Kidney epithelial cell (primary cell): ENCODE data around the gene CACNB2. TPM values are rescaled to one million over a fixed set of nuclear protein-coding genes. Genes with fewer than 3 reads are reported as not detected.

ENCODE experiments used
- DNase-seq: peaks from one replicate; pipeline ENCODE4 v3.0.0-alpha.2; 2010; ENCODE audit warnings: low read depth
- H3K27me3 ChIP-seq: 2 replicates; pipeline ENCODE4 v1.6.0; 2011; ENCODE audit warnings: low read length; ENCODE audit not compliant: control insufficient read depth, insufficient read depth
- H3K36me3 ChIP-seq: 2 replicates; pipeline ENCODE4 v1.5.1; 2011; ENCODE audit warnings: low read length; ENCODE audit not compliant: control insufficient read depth, insufficient read depth
- H3K4me3 ChIP-seq: 2 replicates; pipeline ENCODE4 v1.5.1; 2011; ENCODE audit warnings: low read depth, mild to moderate bottlenecking, control low read depth, low read length
- total RNA-seq: library from RNA; depleted of rRNA; stranded (reverse); fragments of >200 nt; gene quantifications from 2 replicates; pipeline ENCODE4 v1.2.3, GENCODE V29; 2015
- TF ChIP-seq, protein P1 (sequence below): IDR thresholded peaks from 2 replicates; pipeline ENCODE4 v1.5.1; 2011; ENCODE audit warnings: mild to moderate bottlenecking, moderate library complexity, low read length, control low read depth, inconsistent platforms; ENCODE audit not compliant: insufficient read depth, poor library complexity, severe bottlenecking

The CACNB2 gene
- total RNA-seq, 1 donor from 2014 or later, result 0.04 TPM

DNA sequence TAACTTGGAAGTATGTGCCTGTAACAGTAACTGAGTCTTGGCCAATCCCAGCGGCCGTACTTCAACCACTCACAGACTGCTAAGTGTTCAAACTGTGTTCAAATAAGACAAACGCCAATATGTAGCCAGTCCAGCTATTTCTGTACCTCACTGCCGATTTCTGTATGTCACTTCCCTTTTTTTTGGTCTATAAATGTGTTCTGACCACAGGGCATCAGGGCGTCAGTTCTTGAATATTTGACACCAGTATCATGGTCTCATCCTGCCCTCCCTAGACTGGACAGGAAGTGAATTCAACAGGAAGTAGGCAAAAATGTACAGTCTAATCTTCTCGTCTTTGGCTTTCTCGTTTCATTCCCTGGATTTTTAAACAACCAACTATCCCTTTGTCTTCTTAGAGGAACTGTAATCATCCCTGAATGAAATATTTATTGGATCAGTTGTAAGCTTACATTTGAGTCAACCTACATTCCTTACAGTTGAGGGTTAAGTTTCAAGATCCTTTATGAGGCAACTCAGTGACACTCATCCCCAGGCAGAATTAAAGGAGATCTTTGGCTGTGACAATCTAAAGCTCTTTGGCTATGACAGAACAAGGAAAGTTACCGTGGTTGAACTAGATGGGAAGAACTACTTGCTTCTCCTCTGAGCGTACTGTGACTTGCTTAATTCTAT lies 278.5 kb downstream of the CACNB2 start:
- TF ChIP-seq, protein P1, sequence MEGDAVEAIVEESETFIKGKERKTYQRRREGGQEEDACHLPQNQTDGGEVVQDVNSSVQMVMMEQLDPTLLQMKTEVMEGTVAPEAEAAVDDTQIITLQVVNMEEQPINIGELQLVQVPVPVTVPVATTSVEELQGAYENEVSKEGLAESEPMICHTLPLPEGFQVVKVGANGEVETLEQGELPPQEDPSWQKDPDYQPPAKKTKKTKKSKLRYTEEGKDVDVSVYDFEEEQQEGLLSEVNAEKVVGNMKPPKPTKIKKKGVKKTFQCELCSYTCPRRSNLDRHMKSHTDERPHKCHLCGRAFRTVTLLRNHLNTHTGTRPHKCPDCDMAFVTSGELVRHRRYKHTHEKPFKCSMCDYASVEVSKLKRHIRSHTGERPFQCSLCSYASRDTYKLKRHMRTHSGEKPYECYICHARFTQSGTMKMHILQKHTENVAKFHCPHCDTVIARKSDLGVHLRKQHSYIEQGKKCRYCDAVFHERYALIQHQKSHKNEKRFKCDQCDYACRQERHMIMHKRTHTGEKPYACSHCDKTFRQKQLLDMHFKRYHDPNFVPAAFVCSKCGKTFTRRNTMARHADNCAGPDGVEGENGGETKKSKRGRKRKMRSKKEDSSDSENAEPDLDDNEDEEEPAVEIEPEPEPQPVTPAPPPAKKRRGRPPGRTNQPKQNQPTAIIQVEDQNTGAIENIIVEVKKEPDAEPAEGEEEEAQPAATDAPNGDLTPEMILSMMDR, result no peak
- no peak overlapping the region for H3K4me3 ChIP-seq
- no peak for DNase-seq
- no peaks in the 10 kb centered on the region for H3K36me3 ChIP-seq
- no peaks in the 10 kb centered on the region for H3K27me3 ChIP-seq

DNA sequence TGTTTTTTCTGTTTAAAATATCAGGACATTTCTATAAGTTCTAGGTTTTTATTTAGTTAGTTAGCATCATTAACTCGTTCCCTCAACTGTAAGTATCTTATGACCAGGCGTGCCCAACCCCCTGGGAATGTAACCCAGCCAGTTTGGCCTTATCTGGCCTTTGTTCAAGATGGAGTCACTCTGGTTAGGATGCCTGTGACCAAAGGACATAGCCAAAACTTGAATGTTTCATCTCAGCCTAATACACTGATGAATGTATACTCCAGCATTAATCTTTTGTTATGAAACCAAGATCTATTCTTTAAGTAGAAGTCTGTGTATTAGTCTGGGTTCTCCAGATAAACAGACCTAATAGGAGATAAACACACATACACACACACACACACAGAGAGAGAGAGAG lies 279.7 kb downstream of the CACNB2 start:
- Histone ChIP-seq H3K36me3 (no peaks in the 10 kb centered on the region), H3K27me3 (no peaks in the 10 kb centered on the region), H3K4me3 (no peak overlapping the region)
- DNase-seq, result no peak
- TF ChIP-seq, protein P1, result no peak

GRCh38 chr10:18421726-18422293 lies 281.6 kb downstream of the CACNB2 start:
- TF ChIP-seq, protein P1, result no peak
- Histone ChIP-seq H3K27me3 (no peaks in the 10 kb centered on the region), H3K4me3 (no peak overlapping the region), H3K36me3 (no peaks in the 10 kb centered on the region)
- DNase-seq, result no peak

DNA sequence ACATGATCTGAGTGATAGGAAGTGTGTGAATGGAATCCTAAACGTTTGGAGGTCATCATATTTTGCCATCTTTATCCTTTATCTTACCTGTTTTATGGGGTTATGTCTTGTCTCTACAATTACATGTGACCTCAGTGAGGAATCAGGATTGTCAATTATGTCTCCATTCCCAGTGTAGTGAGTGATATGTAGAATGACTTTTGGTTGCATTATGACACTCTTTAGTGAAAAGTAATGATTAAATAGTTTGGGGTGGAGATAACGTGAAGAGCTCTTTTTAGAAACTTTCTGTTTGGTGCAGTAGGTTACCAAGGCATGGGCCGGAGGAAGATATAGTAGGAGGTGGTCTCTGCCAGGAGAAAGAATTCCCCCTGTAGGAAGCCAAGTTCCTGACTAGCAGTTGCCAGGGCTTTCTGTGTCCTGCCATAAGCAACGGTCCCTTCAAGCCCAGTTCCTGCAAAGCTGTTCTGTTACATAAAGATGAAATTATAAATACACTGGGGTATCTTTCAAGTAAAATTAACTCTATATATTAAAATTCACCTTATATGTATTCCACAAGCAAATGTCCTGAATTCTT lies 282.9 kb downstream of the CACNB2 start:
- TF ChIP-seq, protein P1, result no peak
- no peaks in the 10 kb centered on the region for H3K27me3 ChIP-seq
- H3K36me3 ChIP-seq, result no peaks in the 10 kb centered on the region
- H3K4me3 ChIP-seq, result no peak overlapping the region
- DNase-seq, result no peak

DNA sequence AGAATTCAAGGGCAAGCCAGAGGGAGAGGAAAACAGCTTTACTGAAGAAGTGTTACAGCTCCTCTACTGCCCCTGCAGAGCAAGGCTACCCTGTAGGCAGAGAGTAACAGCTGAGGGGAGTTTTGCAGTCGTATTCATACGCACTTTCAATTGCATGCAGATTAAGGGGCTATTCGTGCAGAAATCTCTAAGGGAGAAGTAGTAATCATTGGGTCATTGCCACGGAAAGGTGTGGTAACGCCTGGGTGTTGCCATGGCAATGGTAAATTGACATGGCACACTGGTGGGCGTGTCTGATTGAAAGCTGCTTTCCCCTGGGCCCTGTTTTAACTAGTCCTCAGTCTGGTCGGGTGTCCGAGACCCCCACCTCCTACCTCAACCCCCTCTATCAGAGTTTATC lies 284.0 kb downstream of the CACNB2 start:
- no peak overlapping the region for H3K4me3 ChIP-seq
- no peaks in the 10 kb centered on the region for H3K27me3 ChIP-seq
- no peak for DNase-seq
- TF ChIP-seq, protein P1, result no peak
- H3K36me3 ChIP-seq, result no peaks in the 10 kb centered on the region
